Pancreas (tissue), 10 donors: ENCODE results near the gene FBLN2. TPM values are rescaled to one million over a fixed set of nuclear protein-coding genes. Genes with fewer than 3 reads are reported as not detected.

Experiments used
- ATAC-seq, 4 donors: fragments of 200-7000 bp; cut with Tn5 transposase; one replicate each; pipeline versions ENCODE4 v1.8.0 to v1.9.1; 2020; ENCODE audit warnings: mild to moderate bottlenecking in 4 of 4, moderate library complexity in 4 of 4
- DNase-seq, 6 donors: peaks; one replicate each; pipeline ENCODE4 v3.0.0-alpha.2; 2020
- FAIRE-seq: peaks from 2 replicates; lab custom pipeline; 2012; peaks lifted over from hg19 to GRCh38; lab: Jason Lieb, UNC
- H3K27ac ChIP-seq, 4 donors: fragments of 200-600 bp; sonication (generic); 1 replicate in 3 of 4; 2 replicates in 1 of 4; pipeline versions ENCODE4 v1.5.0 to v1.8.0; 2020
- H3K27me3 ChIP-seq, 4 donors: fragments of 200-600 bp; one replicate each; pipeline ENCODE4 v1.8.0; 2021
- H3K36me3 ChIP-seq, 3 donors: fragments of 200-600 bp; sonication (generic) in 1 of 3; one replicate each; pipeline versions ENCODE4 v1.5.0 to v1.8.0; 2020 to 2021
- H3K4me1 ChIP-seq, 3 donors: fragments of 200-600 bp; one replicate each; pipeline ENCODE4 v1.8.0; 2021
- H3K4me3 ChIP-seq, 4 donors: fragments of 200-600 bp; sonication (generic) in 2 of 4; one replicate each; pipeline versions ENCODE4 v1.5.0 to v1.8.0; 2020 to 2021
- H3K9me3 ChIP-seq, 4 donors: fragments of 200-600 bp; one replicate each; pipeline ENCODE4 v1.8.0; 2021
- WGBS, 2 donors: extraction: QIAGEN DNeasy Blood & Tissue Kit; methylation state at CpG; one replicate each; pipeline ENCODE4 v1.1.7; 2013; 5-methylcytosine and 5-hydroxymethylcytosine counted together
- intact Hi-C, 3 donors: fragments of 100-400 bp; cut with DNase I; formaldehyde crosslinking; loops; one replicate each; pipeline versions ENCODE4 v1.11.1 to v1.14.2; 2022
- polyA plus RNA-seq, 2 donors: library from polyadenylated mRNA; stranded (reverse); fragments of 200-250 nt; gene quantifications; one replicate each; pipeline ENCODE4 v1.2.3, GENCODE V29; 2013
- total RNA-seq, 6 donors: library from RNA; stranded (reverse); fragmentation: NEBNext Ultra II Directional in 4 of 6; extraction: Animal tissue kit (Norgen Biotek cat#: 25700) in 4 of 6; gene quantifications; one replicate each; pipeline versions ENCODE4 v1.2.1 to v1.2.4, GENCODE V29; 2021 to 2023
- TF ChIP-seq, protein P1 (sequence below), 4 donors: fragments of 200-600 bp; sonication (generic) in 3 of 4; IDR thresholded peaks; one replicate each; pipeline versions ENCODE4 v1.5.0 to v1.8.0; 2021; ENCODE audit warnings: antibody characterized with exemption in 4 of 4
- donor health status: healthy with polysubstance abuse.
- donor health status: DM: no; HTN: no; CAD: no; lungs with moderate emphysema.
- donor health status: DM: no; HTN: no; CAD: no.
- donor health status: control.
- donor health status: control.
- donor health status: Bipolar disorder and iron deficiency.
- donor health status: DM: yes; HTN: yes; CAD: no.
- donor health status: DM: no; HTN: no; CAD: no.
- donor health status: DM: no; HTN: no; CAD: no.
- donor health status: DM: yes; HTN: yes; CAD: no.

FBLN2 gene
- total and polyA plus RNA-seq, 8 donors: 2.4 to 21.8 (median 4.2) TPM

GRCh38 chr3:13653631-13654279 lies 104.8 kb downstream of the FBLN2 start:
- DNase-seq (no peak), FAIRE-seq (no peak), ATAC-seq (no peak)
- intact Hi-C loops: loop anchor here in 1 of 3 donors (10.0 kb wide), 1 partner anchor 559 kb away; no protein-coding TSS in a partner anchor
- Histone ChIP-seq H3K27me3 (peaks cover 0 to 5% (median 2%) of the 10 kb centered on the region in 4 donors), H3K4me3 (no peak overlapping the region), H3K27ac (no peak overlapping the region), H3K9me3 (no peaks in the 10 kb centered on the region), H3K36me3 (no peaks in the 10 kb centered on the region), H3K4me1 (no peaks in the 10 kb centered on the region)
- TF ChIP-seq, protein P1, sequence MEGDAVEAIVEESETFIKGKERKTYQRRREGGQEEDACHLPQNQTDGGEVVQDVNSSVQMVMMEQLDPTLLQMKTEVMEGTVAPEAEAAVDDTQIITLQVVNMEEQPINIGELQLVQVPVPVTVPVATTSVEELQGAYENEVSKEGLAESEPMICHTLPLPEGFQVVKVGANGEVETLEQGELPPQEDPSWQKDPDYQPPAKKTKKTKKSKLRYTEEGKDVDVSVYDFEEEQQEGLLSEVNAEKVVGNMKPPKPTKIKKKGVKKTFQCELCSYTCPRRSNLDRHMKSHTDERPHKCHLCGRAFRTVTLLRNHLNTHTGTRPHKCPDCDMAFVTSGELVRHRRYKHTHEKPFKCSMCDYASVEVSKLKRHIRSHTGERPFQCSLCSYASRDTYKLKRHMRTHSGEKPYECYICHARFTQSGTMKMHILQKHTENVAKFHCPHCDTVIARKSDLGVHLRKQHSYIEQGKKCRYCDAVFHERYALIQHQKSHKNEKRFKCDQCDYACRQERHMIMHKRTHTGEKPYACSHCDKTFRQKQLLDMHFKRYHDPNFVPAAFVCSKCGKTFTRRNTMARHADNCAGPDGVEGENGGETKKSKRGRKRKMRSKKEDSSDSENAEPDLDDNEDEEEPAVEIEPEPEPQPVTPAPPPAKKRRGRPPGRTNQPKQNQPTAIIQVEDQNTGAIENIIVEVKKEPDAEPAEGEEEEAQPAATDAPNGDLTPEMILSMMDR (IDR thresholded peaks at IDR 0.05): no peak
- WGBS, 2 donors: 83 to 84% methylated on average over 20 of the region's 20 CpGs

GRCh38 chr3:13654330-13655060 lies 105.6 kb downstream of the FBLN2 start:
- FAIRE-seq (no peak), ATAC-seq (no peak), DNase-seq (no peak)
- Histone ChIP-seq H3K4me1 (no peaks in the 10 kb centered on the region), H3K27ac (no peak overlapping the region), H3K36me3 (no peaks in the 10 kb centered on the region), H3K27me3 (peaks cover 0 to 5% (median 2%) of the 10 kb centered on the region in 4 donors), H3K9me3 (no peaks in the 10 kb centered on the region), H3K4me3 (peak overlapping the region in 1 of 4 donors; percentile 33)
- TF ChIP-seq, protein P1 (IDR thresholded peaks at IDR 0.05): no peak
- intact Hi-C loops: loop anchor here in 2 of 3 donors (5.0 to 10.0 kb wide), 3 partner anchors 228 to 560 kb away; partner anchors contain the start of gene WNT7A (in 1 of the 2)
- WGBS, 2 donors: 56 to 66% methylated on average over 15 of the region's 15 CpGs

DNA sequence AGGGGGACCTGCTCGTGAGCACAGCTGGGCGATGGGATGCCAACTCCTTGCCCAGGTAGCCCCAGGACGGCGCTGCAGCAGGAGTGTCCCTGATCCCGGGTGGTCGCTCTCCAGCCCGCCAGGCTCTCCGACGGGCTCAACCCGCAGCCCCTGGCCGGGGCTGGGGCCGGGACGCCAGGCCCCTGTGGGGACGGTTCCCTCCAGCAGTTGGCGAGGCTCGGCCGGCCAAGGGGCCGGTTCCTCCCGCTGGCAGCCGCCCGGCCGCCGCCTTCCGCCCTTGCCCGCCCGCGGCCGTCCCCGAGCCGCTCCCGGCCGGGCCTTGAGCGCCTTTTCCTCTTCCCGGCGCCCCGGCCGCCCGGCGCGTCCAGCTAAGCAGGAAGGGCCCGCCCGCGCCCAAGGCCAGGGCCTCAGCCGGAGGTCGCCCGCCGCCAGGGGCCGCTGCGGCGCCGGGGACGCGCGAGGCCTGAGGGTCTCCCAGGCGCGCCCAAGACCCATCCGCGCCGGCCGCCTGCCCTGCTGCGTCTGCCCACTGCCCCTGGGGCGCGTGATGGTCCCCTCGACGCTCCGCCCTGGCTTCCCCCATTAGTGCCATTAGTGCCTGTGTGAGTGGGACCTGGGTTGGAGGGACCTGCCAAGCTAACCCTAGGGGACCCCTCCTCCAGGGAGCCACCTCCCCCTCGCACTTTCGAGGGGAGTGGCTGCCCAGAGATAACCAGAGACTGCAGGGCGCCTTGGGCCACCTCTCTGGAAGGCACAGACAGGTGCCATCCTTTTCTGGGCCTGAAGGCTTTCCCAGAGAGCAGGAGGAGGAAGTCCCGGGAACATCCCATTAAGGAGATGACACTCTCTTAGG lies 106.4 kb downstream of the FBLN2 start:
- Histone ChIP-seq H3K27me3 (peaks cover 0 to 5% (median 2%) of the 10 kb centered on the region in 4 donors), H3K4me3 (peak overlapping the region in 2 of 4 donors; percentile 11 to 33), H3K36me3 (no peaks in the 10 kb centered on the region), H3K27ac (no peak overlapping the region), H3K9me3 (no peaks in the 10 kb centered on the region), H3K4me1 (no peaks in the 10 kb centered on the region)
- intact Hi-C loops: loop anchor here in 2 of 3 donors (5.0 to 10.0 kb wide), 3 partner anchors 227 to 560 kb away; partner anchors contain the start of gene WNT7A (in 1 of the 2)
- TF ChIP-seq, protein P1 (IDR thresholded peaks at IDR 0.05): peak in 3 of 4 donors; percentile 22 to 43 (median 35)
- DNase-seq (peak in 3 of 6 donors; percentile 42 to 87 (median 57)), ATAC-seq (peak; percentile 49 to 62 (median 55)), FAIRE-seq (no peak)
- WGBS, 2 donors: 8 to 18% methylated on average over 21 to 70 of the region's 70 CpGs

GRCh38 chr3:13656584-13657301 lies 107.8 kb downstream of the FBLN2 start:
- Histone ChIP-seq H3K27me3 (peaks cover 0 to 5% (median 2%) of the 10 kb centered on the region in 4 donors), H3K27ac (no peak overlapping the region), H3K36me3 (no peaks in the 10 kb centered on the region), H3K9me3 (no peaks in the 10 kb centered on the region), H3K4me1 (no peaks in the 10 kb centered on the region), H3K4me3 (no peak overlapping the region)
- DNase-seq (no peak), ATAC-seq (no peak), FAIRE-seq (no peak)
- intact Hi-C loops: loop anchor here in 2 of 3 donors (5.0 to 10.0 kb wide), 3 partner anchors 226 to 562 kb away; partner anchors contain the start of gene WNT7A (in 1 of the 2)
- TF ChIP-seq, protein P1 (IDR thresholded peaks at IDR 0.05): no peak
- WGBS, 2 donors: 56 to 82% methylated on average over 8 of the region's 8 CpGs
